T-helper 1 cell treated with Interleukin-12 subunit alpha and Interleukin-12 subunit beta and Interleukin-4 antibody, amounts not matched to agents 30 ng/mL and 1 ng/mL, for 36 hours (primary cell): ENCODE data around the gene CTNS. TPM values are rescaled to one million over a fixed set of nuclear protein-coding genes. Genes with fewer than 3 reads are reported as not detected.

Experiments
- intact Hi-C: fragments of 100-400 bp; cut with micrococcal nuclease; formaldehyde crosslinking; loops from one replicate; pipeline ENCODE4 v1.15.1; 2024
- total RNA-seq: library from RNA; stranded (reverse); gene quantifications from 2 replicates; pipeline ENCODE4 v1.2.3, GENCODE V29; 2022

Gene CTNS
- total RNA-seq: 21.3 and 23.9 TPM in 2 replicates

DNA sequence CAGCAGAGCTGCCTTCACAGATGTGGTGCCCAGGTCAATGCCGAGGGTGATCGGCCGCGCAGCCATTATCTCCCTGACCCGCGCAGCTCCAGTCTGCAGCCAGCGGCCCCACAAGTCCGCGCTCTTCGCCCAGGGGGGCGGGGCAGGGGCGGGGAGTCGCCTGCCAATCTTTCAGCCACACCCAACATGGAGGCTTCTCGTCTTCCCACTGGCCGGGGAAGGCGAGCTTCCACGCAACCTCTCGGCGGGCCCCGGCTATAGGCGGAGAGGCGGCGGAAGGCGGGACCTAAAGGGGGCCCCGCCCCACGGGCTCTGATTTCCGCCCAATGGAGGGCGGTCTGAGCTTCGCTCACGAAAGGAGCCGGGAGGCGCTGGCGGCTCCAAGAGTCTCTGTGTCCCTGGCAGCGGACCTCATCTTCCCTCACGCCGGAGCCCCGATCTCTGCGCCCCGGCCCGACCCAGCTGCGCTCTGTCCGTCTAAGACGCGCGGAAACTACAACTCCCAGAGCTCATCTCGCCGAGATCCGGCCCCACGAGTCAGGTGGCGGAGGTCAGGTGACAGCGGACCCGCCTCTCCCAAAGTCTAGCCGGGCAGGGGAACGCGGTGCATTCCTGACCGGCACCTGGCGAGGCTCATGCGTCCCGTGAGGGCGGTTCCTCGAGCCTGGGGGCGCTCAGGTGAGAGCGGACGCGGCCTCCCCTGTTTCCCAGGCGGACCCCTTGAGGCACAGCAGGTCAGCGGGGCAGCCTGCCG, at the start of gene CTNS, which contains the start of gene SHPK:
CTNS (plus strand) TSS at position 607 of the 754 bp plus-strand sequence. CDS start 3,447 bp downstream, outside the sequence.
SHPK (minus strand) TSS at position 97 of the 754 bp plus-strand sequence; CDS start at position 66, 31 bp downstream.
- intact Hi-C loops: loop anchor here (1.0 to 10.0 kb wide), 5 partner anchors 32 to 1158 kb away; partner anchors contain the start of genes CAMKK1, EMC6, NCBP3 and PSMB6

DNA sequence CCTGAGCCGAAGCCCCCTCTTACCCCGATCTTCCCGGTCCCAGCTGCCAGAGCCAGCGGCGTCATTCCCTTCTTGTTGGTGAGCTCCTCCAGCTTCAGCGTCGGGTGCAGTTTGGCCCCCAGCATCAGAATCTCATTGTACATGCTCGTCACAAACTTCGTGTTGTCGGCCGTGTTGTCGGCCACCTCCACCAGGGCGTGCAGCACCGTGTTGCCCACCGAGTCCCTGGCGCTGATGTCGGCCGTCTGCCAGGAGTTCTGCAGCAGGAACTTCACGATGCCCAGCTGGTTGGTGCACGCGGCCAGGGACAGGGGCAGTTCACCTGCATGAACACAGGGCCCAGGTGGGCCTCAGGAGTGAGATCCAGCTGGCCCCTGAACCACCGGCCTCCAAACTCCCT, 46.8 kb upstream of the CTNS start:
- intact Hi-C loops: no loop called here

- intact Hi-C loops: no loop called here
These were observed 46.3 kb upstream of the CTNS start for GRCh38 chr17:3590231-3590630.

GRCh38 chr17:3590768-3591167, 45.8 kb upstream of the CTNS start:
- intact Hi-C loops: no loop called here

DNA sequence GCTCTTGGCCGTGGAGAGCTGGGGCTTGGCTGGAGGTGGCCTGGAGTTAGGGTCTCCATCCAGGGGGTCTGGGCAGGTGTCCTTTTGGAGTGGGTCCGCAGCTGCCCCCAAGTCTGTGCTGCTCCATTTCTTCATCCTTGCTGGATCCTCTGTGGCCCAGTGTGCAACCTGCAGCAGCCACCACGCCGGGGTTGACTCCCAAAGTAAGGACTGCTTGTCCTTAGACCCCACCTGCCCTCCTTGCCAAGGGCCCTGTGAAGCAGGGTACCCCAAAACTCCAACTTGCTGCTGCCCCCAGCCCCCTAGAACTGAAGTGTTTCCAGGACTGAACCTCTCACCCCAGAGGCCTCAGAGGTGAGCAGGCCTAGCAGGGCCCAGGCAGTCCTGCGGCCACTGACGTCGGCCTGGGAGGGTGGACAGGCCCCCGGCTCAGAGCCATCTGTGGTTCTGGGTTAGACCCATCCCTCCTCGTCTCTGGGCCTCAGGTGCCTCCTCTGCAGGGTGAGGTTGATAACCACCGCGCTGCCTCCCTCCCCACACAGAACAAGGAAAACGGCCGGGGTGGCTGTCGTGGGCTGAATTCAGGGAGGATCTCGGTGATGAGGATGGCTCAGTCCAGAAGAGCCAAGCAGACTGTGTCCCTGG, 44.2 kb upstream of the CTNS start:
- intact Hi-C loops: no loop called here

DNA sequence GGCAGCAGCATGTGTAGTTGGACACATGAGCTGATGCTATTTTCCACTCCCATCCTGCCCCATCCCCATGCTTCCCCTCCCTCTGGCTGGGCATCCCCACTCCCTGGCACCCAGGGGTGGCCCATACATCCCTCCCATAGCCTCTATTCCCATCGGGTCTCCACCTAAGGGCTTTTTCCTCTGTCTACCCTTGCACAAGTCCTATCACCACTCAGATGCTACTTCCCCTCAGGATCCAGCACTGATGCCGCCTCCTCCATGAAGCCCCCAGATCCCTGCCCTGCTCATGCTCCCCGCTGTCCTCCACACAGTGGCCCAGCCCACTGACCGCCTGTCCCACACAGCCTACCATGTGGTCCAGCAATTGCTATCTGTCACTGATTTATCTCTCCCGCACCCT, 43.2 kb upstream of the CTNS start:
- intact Hi-C loops: no loop called here

GRCh38 chr17:3594051-3594800, 42.3 kb upstream of the CTNS start:
- intact Hi-C loops: no loop called here

GRCh38 chr17:3594976-3595375, 41.6 kb upstream of the CTNS start:
- intact Hi-C loops: no loop called here

GRCh38 chr17:3596804-3597464, 39.6 kb upstream of the CTNS start:
- intact Hi-C loops: no loop called here

- intact Hi-C loops: no loop called here
These were observed 38.5 kb upstream of the CTNS start for GRCh38 chr17:3598078-3598477.

DNA sequence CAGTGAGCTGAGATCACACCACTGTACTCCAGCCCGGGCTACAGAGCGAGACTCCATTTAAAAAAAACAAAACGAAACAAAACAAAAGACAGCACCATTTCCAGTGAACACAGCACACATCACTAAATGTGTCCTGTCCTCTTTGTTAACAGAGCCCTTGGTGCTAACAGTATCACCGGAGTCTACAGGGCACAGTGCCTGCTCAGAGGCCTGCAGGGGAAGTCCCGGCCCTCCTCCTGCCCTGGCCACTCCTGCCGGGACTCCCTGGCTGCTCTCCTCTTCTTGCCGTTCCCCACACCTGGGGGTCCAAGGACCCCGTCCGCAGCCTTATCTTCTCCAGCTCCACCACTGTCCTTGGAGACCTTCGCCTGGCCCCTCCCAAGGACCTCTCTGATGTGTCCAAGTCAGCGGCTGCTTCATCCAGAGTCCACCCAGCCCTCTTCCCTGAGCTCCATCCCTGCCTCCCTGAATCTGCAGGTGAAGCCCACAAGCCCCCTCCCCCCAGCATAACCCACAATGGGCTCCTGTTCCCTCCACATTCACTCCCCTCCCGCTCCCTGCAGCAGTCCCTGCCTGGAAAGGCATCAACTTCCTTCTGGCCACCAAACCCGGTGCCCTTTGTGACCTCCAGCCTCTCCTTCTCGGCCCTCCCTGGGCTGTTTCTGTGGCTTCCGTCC, 35.9 kb upstream of the CTNS start:
- intact Hi-C loops: no loop called here

GRCh38 chr17:3602499-3602898, 34.1 kb upstream of the CTNS start:
- intact Hi-C loops: loop anchor here (1.0 kb wide), 2 partner anchors 45 to 225 kb away; no protein-coding TSS in a partner anchor

GRCh38 chr17:3603119-3603869, 33.3 kb upstream of the CTNS start:
- intact Hi-C loops: no loop called here

DNA sequence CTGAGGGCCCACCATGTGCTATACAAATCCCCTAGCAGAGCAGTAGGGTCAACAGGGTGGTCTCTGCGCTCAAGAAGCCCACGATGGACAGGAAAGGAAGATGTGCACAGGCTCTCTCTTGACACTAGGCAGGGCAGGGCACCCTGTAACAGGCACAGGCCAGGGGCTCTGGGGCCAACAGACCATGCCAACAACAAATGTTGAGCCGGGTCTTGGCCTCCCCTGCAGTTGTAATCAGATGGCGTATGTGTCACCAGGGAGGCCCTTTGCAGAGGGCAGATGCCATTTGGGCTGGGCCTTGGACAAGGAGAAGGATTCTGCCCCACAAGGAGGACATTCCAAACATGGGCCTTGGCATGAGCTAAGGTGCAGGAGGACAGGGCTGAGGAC, 32.7 kb upstream of the CTNS start:
- intact Hi-C loops: no loop called here

DNA sequence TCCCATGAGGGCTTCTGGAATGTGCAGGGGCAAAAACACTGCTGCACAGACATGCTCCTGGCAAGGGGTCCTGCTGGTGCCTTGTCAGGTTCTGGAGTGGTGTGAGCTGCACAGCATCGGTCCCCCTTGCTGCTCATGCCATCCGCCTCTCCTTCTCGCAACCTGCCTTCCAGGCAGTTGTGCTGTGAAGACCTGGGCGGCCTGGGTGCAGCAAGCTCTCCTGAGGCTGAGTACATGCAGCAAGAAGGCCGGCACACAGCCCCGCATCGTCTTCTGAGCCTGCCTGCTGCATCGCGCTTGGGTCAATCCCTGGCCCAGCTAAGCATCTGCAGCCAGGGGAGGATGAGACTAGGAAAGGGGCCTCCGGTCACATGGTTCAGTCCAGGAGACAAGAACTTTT, 26.9 kb upstream of the CTNS start:
- intact Hi-C loops: no loop called here

- intact Hi-C loops: no loop called here
These were observed 26.0 kb upstream of the CTNS start for GRCh38 chr17:3610523-3610922.

GRCh38 chr17:3613124-3613523, 23.4 kb upstream of the CTNS start:
- intact Hi-C loops: no loop called here

DNA sequence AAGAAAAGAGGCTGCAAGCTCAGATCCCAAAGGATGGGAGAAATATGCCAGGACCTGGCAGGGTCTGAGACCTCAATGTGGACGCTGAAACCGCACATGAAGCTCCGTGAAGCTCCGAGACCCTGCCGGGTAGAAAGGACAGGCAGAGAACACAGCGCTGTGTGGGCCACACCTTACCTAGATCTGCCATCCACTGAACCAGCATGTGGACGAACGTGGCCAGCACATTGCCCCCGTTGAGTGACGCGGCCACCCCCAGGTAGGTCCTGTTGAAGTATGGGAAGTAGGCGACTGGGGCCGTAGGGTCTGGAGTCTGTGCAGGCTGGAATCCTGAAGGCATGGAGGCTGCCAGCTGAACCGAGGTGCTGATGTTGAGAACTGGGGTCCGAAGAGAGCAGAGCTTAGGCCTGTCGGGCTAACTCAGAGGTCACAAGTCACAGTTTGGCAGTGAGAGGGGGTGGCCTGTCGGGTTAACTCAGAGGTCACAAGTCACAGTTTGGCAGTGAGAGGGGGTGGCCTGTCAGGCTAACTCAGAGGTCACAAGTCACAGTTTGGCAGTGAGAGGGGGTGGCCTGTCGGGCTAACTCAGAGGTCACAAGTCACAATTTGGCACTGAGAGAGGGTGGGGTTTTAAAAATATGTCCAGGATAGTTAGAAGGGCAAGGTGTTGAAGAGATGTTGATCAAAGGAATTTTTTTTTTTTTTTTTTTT, 21.2 kb upstream of the CTNS start:
- intact Hi-C loops: no loop called here

- intact Hi-C loops: no loop called here
These were observed 15.3 kb upstream of the CTNS start for GRCh38 chr17:3621146-3621720.
